ENCODE data around the gene ZNF775.

- TF ChIP-seq POLR2AphosphoS5 (IDR thresholded peaks at IDR 0.05; ENCODE audit: low read depth, low read length) (no peak), POLR2A (IDR thresholded peaks at IDR 0.05; ENCODE audit: low read depth, low read length) (no peak), TAF1 (IDR thresholded peaks at IDR 0.05; ENCODE audit: borderline replicate concordance, low read depth, low read length) (no peak)
Observed at GRCh38 chr7:150409300-150410030, 30.3 kb downstream of the ZNF775 start.

Measured in GM12892 (cell line).